ENCODE results near the gene LEMD2.

Gene LEMD2

DNA sequence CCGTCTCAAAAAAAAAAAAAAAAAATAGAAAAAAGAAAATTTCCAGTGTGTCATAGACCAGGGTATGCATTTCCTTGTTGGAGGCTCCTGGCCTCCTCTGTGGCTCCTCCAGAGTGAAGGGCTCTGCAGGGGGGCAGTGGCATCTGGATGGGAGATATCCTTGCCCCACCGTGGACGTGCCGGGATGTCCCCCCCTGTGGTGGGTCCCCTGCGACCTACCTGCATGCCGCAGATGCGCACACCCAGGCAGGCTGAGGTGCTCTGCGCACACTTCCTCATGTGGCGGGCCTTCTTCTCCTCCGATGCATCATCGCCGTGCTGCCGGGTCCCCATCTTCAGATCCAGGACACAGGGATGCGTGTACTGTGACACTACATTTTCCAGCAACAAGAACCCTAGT is 63.7 kb downstream of the LEMD2 start:
- DNase-seq (ENCODE audit: low read depth in 1 of 2, low spot score in 1 of 2): no peak

DNA sequence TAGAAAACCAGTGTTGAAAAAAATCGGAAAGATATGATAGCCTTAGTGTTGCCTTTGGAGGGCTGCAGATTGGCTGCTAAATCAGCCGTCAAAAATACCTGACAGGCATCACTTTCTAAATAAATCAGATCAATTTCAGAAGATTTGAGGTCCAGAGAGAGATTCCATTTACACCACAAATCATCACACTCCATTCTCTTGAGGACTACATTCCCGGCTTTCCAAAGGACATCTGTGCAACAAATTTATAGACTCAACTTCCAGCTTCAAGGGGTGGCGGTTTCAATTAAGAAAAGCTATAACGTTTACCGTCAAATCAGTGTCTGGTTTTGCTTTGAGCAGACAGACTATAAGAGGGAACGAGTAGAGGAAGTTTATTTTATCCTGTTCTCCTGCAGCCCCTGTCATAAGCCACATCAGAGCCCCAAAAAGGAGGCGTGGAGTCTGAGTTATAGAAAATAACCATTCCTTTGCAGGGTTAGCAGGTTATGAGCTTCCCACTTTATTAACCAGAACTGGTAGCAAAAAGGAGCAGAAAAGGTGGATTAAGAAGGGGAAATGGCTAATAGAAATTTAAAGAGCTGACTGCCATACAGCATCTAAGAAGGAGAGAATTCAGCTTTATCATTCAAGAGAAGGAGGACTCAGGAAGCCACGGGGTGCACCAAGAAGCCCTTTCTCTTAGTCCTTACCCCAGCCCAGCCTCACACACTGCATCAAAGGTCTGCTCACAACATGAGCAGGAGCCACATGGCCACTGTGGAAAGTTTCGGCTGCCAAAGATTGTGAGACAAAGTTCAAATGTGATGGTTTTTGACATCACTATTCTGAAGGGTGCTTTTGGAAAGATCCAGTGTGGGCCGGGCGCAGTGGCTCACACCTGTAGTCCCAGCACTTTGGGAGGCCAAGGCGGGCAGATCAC is 64.6 kb downstream of the LEMD2 start:
- DNase-seq (ENCODE audit: low read depth in 1 of 2, low spot score in 1 of 2): no peak

DNA sequence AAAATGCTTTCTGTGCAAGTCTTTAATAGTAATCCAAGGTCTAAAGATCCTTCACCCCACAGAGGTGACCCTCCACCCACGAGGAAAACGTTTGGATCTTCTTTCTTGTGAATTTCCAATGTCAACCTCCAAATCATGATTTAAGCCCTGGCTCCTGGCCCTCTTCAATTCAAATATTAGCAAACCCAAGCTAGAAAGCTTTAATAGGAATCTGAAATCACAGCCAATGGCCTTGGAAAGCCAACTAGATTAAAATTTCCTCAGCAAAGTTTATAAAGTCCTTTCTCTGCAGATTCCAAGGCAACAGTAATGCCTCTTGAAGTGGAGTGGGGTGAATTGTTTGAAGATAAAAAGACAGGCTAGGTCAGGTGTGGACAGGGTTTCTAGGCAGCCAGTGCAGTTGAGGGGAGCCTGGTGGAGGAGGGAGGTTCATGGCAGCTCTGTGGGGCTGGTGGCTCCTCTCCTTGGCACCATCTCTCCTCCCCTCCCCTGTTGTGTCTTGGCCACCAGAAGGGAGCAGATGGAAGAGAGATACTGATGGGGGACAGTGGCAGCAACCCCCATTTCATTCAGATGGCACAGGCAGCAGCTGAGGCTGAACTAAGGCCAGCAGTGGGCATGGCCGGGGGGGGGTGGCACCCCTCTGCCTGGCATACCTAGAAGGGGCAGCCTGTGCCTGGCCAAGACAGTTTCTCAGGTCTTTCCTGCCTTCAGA is 65.4 kb downstream of the LEMD2 start:
- no peak for DNase-seq (ENCODE audit: low read depth in 1 of 2, low spot score in 1 of 2)

DNA sequence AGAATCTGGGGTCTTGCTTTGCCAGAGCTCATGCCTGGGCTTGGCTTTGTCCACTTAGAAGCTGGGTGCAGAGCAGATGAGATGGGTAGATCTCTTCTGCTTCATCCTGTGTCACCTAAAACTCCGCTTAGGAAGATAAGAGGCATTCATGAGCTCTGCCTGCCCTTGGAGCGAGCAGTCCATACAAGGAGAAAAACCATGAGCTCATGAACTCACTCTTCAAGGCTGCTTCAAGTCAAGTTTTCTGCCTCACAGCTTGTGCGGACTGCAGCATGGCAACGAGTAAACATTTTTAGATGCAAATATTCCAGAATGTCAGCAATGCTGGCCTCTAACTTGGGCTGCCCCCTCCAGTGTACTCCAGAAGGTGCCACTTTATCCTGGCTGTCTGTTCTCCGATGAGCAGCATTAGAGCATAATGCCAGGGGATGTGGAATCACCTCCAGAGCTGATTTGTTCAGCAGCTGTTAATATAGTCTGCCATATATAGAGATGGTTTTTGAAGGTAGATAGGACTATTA is 66.8 kb downstream of the LEMD2 start:
- DNase-seq (ENCODE audit: low read depth in 1 of 2, low spot score in 1 of 2): no peak

DNA sequence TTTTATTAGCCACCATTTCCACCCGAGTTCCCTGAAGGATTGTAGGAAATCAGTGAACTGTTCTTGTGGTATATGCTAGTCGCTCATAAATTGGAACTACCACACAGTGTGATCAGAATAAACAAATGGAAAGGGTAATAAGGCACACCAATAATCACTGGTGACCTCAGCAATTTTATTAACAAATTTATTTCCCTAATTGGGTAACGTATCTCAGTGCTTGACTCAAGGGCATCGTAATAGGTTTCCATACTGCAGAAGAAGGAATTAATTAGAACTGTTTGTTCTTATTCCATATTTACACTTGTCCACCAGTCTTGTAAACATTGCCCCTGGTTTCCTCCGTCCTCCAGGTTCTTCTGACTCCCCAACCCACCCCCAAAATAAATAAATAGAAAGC is 67.4 kb downstream of the LEMD2 start:
- no peak for DNase-seq (ENCODE audit: low read depth in 1 of 2, low spot score in 1 of 2)

Data from activated CD4-positive, alpha-beta T cell treated with anti-CD3 and anti-CD28 coated beads, Interleukin-2, amount 50 U/mL, for 24 hours (primary cell).